Measurements from ENCODE around the gene UBAC1.

The UBAC1 gene

DNA sequence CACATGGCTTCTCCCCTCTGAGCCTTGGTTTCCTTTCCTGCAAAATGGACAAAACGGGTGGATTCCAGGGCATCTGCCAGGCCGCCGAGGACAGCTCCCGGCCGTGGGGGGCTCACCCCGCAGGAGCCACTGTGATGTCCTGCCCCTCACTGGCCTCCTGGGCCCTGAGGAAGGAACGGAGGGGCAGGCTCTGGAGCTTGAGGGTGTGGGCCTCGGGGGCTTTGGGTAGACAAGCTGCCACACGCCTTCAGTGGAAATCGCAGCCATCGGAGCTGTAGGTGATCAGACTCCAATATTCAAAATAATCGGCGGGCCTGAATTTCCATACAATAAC, 32.2 kb upstream of the UBAC1 start:
- DNase-seq: no peak

DNA sequence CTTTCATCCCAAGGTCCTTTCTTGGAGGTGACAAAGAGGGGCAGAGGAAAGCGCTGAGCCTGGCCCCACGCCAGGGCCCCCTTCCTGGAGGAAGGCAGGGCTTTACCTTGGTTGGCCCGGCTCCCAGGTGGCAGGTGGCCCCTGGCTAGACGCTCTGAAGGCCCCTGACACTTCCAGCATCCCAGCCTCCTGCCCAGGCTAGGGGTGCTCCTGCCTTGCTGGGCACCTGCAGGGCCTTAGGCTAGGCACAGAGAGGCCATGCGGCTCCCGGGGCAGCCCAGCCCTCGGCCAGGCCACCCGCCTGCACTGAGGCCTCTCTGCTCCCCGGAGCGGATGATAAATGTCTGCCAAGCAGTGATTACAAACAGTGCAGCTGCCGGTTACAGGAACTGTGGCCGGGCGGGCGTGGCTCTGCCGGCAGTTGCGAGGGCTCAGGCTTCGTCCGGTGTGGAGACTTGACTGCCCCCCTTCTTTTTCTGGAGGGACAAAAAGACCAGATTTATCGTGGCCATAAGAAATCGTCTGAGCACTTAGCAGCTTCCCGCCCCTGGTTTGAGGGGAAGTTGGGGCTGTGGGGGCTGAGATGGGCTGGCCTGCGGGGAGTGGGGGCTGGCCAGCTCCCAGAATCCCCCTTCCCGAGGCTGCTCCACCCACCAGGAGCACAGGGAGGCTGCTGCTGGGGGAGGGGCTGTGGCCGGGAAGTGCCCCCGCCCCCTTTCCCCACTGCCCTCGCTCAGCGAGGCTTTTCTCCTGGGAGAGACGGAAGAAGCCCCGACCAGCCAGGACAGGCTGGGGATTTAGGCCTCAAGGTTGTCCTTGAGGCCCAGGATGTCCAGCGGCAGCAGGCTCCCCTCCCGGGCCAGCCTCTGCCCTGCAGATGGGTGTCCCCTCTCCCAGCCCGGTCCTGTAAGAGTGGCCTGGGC, 31.6 kb upstream of the UBAC1 start:
- peak in 2 of 4 experiments; percentile 20 to 30 for DNase-seq

DNA sequence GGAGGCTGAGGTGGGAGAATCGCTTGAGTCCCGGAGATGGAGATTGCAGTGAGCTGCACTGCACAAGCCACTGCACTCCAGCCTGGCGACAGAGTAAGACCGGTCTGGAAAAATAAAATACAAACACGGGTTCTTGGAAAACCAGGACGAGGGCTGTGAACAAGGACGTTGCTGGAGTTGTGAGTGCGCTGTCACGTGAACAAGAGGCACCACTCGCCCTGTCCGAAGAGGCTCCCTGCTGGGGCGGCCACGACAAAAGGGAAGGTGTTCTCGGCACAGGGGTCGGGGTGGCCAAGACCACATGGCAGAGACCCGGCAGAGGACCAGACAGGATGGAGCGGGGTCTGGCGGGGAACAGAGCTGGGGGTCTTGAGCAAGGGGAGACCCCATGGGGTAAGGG, 30.6 kb upstream of the UBAC1 start:
- no peak for DNase-seq

DNA sequence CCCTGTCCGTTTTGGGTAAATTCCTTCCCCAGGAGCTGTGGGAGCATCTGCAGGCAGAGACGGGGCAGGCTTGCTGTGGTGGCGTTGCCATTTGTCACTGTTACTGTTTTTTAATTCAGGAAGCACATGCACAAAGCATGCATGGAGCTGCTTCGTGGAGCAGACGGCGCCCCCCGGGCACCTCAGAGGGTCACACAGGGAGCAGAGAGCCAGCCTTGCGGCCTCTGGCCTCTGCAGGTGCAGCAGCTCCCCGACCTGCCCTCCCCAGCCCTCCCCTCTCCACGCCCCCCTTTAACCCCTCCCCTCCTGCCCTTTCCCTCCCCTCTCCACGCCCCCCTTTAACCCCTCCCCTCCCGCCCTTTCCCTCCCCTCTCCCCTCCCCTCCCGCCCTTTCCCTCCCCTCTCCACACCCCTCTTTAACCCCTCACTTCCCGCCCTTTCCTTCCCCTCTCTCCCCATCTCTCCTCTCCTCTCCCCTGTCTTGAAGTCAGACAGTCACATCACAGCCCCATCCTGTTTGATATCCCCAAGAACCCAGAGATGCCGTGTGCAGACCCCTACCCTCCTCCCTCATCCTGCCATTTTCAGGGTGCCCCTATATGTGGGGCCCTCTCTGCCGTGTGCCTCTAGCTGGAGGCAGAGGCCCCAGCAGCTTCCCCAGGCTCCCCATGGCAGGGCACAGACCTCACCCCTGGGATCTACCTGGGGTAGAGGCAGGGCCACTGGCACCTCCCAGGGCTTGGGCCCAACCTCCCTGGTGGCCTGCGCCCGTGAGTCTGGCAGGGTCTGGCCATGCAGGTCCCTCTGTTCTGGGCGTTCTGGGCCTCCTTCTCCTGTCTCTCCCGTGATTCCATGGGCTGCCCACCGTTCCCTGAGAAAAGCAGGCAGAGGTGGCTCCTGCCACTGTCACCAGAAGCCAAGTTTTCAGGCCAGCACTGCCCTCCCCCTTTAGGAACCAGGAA, 29.6 kb upstream of the UBAC1 start:
- peak in 2 of 4 experiments; percentile 33 to 58 for DNase-seq

DNA sequence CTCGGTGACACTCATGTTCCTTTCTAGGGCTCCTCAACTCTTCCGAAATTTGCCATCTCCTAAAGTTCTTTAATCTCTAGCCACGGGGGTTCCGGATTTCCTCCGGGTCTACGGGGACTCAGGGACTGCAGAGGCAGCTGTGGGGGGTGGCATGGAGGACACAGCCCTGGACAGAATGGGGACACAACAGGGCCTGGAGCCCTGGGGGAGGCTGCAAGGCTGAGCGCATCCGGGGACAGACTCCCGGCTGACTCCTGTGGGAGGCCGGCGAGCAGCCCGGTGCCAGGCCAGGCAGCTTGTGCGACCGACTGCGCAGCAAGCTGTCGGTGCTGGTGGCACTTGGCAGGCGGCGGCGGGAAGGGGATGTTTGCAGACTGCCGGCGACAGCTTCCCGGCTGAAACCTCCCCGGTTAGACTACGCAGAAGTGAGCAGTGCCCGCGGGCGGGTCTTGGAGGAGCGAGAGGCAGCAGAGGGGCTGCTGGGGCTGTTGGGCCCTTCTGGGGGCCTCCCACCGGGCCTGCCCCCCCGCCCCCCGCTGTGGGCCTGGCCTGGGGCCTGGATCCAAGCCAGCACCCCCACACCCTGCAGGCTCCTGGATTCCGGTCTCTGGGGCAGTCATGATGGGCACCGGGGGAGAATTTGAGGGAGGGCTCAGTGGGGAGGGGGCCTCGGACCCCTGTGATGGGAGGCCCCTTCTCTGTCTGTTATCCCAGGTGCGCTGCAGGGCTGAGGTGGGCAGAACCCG, 28.7 kb upstream of the UBAC1 start:
- DNase-seq: peak in 2 of 4 experiments; percentile 31 to 40

DNA sequence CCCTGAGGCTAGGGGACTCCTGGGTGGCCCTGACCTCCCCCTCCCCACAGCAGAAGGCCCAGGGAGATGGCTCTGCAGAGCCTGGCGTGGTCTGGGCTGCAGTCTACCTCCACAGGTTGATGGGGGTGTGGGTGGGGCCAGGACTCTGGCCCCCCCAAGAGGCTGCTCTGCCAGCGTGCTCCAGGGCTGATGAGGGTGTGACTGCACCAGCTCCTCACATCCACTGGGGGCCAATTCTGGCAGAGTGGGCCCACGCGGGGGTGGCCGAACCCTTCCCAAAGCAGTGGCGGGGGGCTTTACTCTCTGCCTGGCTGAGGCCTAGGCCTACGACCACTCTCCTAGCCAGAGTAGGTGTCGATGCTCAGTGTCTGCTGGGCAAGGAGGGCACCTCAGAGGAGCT, 28.0 kb upstream of the UBAC1 start:
- DNase-seq: no peak

DNA sequence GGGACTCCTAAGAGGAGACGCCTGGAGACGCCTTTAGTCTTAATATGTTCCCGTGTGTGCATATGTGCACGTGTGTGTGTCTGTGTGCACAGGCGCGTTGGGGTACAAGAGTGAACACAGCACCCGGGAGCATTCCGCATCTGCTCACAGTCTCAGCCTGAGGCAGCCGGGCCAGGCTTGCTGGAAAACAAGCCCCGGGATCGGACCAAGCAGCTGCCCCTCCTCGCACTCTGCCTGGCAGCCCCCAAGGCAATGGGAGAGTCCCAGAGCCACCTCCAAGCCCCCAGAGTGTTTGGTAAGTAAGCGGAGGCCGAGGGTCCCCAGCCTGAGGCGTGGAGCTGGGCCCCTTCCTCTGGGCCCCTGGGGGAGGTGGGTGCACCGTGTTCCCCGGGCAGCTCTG, 27.3 kb upstream of the UBAC1 start:
- DNase-seq: no peak

DNA sequence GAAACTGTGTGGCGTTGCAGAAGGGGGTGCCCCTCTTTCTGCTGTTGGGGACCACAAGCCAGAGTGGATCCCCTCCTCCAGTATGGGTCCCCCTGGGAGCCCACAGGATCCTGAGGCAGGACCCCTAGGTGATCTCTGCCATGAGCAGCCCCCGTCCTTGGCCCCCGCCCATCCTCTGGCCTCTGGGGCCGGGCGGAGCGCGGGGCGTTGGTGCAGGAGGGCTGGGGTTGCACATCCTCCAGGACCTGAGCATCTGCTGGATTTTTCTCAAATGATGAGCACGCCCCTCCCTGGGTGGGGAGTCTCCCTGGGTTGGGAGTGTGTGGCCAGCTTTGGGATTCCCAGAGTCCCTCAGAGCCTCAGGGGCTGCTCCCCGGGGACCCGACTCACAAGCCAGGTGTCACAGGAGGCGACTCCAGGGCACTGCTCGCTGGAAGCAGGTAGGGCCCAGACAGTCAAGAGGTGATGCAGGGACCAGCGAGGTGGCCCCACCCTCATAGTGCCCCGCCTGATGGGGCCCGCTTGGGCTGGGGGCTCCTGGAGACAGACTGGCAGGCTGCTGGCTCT, 26.7 kb upstream of the UBAC1 start:
- DNase-seq: no peak

DNA sequence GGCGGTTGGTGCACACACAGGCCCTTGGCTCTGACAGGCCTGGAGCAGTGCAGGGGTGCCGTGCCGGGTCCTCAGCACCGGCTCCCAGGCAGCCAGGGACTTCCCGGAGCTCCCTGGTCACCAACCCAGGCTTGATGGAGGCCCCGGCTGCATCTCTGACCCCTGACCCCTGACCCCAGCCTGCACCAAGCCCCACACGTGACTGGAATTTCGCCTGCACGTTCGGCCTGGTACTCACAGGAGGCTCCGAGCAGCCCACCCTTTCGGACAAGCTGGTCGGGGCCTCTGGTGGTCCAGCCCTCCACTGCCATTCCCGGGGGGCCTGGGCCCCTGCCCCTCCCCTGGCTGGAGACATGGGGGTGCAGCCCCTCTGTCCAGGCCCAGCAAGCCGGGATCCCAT, 25.4 kb upstream of the UBAC1 start:
- no peak for DNase-seq

DNA sequence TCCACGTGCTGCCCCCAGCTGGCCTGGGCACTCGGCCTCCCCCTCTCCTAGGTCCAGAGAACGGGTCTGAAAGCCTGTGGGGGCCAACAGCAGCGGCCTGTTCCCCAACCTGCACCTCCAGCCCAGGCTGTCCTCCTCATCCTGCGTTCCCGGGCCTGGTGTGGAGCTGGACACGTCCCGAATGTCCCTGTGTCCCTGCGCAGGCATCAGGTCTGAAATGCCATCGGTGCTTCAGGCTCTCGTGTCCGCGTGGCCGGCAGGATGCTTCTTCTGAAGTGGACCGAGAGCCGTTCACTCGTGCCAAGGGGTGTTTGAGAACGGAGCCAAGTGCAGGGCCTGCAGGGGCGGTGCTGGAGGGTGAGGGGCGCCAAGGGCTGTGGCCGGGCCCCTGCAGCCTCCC, 24.7 kb upstream of the UBAC1 start:
- DNase-seq: no peak

DNA sequence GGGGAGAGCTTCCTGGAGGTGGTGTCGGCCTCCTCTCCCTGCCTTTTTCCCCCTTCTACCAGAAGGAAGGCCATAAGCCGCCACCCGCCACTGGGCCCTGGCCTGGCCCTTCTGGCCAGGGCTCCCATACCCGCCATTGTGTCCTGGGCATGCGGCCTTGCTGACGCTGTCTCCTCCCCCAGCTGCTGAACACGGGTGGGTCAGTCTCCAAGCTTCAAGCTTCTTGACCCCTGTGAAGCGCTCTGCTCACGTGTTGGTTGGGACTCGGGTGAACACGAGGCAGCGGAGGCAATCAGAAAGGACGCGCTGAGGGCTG, 24.2 kb upstream of the UBAC1 start:
- DNase-seq: no peak

DNA sequence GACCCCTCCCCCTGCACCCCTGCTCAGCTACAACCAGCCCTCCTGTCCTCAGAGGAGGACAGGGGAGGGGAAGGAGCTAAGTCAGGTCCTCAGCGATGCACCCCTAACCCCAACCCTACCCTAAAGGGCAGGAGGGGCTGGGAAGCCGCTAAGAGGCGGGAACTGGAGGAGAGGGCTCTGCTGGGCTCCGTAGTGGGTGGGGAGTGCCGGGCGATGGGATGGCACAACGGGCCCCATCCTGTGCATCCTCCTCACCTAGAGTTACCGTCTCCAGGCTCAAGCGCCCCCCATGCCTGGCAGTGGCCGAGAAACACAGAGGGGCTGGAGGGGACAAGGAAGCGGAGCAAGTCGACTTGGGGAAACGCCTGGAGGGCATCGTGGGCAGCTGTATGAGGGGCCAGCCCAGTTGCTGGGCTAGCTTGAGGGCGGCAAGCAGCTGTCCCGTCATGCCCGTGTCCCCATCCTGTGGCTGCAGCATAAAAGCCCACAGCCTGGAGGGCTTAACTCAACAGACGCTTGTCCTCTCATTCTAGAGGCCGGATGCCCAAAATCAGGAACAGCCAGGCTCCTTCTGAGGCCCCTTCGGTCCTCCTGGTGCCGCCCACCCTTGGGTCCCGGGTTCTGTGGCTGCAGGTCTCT, 23.0 kb upstream of the UBAC1 start:
- no peak for DNase-seq

DNA sequence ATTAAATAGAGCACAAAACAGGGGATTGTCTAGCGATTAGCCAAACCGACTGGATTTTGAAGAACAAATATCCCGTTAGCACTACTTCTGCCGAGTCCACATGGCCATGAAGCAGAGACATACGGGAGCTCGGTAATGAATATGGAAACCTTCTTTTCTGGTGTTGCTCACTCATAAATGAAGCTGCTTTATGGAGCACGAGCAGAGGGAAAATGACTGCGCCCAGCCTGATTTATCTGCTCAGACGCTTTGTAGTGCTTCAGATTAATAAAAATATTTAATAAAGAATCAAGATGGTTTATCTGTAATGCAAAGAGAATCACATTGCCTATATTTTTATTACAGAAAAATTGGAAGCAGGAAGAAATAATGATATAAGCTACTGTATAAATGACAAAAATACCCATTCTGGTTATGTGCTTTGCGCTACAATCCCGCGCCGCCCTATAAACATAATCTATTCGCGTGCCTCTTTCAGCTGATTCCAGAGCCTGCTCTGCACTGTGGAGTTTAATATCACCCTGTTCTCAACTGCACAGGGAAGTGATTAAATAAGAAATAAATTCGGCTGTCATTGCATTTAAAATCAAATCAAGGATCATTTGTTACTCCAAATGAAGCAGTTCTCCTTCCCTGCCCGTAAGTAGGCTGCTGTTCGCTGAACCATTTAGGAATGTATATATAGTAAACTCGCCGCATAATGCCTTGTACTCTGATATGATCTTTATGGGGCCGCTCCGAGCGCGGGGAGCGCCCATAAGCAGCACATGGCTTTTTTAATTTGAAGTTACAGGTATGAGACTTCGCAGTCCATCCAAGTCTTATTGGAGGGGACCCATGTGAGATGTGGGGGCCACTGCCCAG, 22.3 kb upstream of the UBAC1 start:
- no peak for DNase-seq

DNA sequence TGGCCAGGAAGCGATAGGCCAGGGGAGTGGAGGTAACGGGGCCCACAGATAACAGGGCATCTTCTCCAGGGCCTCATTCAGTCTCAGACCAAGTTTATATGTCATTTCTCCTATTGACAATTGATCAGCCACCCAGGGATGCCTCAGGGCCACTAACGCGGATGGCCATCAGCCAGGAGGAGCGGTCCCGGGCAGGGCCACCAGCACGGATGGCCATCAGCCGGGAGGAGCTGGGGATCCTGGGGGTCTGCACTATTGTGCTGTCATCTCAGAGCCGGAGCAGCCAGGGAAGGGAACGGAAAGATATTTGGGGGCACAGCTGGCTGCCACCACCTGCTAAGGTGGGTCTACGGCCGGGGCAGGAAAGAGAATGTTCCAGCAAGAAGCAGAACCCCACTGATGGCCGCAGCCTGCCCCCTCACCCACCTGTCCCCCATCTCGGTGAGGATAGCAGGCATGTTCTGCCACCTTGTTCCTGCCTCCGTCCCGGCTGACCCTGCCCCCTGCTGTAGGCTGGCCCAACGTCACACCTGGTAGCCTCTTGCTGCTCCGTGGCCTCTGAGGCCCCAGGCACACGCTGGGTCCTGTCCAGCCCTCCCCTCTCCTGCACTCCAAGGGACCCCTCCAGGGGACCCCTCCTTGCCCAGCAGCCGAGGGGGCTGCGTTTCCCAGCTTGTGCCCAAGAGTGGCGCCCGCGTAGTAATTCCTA, 21.5 kb upstream of the UBAC1 start:
- no peak for DNase-seq

DNA sequence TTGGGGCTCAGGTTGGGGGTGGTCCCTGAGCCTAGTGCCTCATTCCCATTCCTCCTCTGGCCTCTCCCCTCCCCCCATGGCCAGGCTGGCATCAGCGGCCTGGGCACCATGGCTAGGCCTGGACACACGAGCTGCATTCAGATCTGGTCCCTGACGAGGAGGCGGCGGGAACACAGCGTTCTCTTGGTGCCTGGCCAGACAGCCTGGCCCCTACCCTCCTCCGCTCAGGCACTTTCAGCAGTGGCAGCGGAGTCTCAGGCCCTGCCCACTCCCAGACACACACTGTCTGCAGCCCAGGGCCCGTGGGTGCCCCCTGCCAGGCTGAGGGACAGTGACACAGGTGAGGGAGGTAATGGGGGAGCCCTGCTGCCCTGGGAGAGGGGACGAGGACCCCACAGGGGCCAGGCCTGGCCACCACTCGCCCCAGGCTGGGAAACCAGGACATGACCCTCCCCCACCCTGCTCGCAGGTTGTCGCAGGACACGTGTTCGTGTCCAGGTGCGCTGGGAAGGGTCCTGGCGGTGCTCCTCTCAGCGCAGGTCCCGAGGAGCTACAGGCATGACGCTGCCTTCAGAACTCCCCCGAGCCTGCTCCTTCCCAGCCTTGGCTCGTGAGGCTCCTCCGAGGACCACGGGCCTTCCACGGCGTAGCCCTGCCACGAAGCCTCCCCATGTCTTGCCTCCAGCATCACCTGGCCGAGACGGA, 19.9 kb upstream of the UBAC1 start:
- DNase-seq: no peak

DNA sequence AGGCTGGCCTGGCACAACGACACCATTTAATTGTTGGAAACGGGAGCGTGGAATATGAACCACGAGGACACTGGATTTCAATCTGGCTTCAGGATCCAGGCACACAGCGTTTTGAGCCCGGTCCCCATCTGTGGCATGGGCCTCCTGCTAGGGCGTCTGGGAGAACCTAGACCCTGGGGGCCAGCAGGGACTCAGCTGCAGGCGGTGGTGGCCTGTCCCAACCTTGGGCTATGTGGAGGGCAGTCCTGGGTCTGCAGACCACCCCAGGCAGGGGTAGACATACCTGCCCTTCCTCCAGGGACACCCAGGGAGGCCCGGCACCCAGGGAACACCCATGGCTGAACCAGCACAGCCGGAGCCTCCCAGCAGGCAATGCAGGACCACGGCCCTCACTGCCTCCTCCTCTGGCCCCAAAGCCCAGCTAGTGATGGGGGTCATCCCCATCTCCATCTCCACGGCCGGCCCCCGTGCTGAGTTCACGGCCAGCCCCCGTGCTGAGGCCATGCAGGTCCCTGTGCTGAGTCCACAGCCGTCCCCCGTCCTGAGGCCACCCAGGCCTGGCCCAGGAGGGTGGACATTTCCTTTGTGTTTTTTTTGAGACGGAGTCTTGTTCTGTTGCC, 18.5 kb upstream of the UBAC1 start:
- DNase-seq: no peak

DNA sequence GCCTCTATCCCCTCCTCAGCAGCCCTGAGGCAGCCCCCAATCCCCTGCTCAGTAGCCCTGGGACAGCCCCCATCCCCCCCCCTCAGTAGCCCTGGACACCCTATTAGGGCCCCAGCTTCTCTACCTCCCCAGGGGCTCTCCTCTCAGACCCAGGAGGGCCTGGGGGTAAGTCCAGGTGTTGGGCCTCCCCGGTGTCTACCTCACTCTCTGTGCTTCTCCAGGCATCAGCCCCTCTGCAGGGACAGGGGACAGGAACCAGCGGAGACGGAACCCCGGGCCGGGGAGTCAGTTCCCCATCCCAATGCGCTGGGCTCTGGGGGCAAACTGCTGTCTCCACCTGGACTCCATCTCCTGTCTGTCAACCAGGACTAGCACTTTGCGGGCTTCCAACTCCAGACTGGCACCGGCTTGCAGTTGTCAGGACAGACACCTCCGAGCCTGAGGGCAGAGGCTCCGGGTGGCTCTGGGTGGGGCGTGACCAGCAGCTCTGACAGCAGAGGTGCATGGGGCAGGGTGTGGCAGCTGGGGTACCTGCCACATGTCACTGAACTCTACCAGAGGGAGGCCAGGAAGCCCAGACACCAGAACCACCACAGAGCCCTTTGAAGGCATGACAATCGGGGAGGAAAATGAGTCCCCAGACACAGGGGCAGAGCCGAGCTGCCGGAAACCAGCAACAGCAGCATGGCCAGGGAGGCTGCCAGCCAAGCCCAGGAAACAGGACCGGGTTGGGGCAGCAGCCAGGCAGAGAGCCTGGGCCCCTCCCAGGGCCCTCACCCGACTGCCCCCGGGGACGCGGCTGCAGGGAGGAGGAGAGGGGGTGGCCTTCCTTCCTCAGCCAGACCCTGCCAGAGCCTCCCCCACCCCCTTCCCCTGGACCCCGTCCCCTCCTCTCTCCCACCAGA, 17.7 kb upstream of the UBAC1 start:
- peak in 2 of 4 experiments; percentile 60 to 64 for DNase-seq

DNA sequence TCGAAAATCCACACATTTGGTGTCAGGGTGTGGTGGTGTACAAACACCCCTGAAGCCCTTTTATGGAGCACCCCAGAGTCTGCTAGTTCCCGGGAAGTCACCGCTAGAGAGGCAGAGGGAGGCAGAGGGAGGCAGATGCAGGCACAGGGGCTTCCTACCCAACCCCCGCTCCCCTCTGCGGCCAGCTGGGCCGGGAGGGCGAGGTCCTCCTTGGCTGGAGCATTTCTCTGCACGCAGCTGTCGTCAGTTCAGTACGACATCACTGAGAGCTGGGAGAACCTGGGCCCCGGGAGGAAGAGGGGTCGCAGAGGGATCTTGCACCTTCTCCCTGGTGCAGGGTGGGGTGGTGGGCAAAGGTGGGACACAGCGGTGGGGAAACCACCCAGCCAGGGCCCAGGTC, 15.8 kb upstream of the UBAC1 start:
- DNase-seq: no peak

DNA sequence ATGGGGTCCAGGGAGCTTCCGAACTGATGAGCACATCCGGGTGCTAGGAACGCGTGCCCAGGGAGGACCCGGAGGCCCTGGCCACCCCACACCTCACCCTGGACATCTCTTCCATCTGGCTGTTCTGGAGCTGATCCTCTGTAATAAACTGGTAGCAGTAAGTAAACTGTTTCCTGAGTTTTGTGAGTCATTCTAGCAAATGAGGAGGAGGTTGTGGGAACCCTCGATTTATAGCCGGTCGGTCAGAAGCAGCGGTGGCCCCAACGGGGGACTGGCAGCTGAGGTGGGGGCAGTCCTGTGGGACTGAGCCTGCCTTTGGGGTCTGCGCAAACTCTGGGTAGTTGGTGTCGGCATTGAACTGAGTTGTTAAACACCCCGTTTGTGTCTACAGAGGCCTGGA, 15.4 kb upstream of the UBAC1 start:
- no peak for DNase-seq
